Measurements from ENCODE around the gene ECE1.
"Not testable (repeated sequence)": the region's sequence is repeated elsewhere in the genome, so short reads cannot be mapped to it uniquely, and the experiment has no call there.

The ECE1 gene

GRCh38 chr1:21174654-21175323 lies 115.5 kb downstream of the ECE1 start:
- Histone ChIP-seq H3F3A (ENCODE audit: insufficient read depth, low read length) (no peaks in the 10 kb centered on the region), H3K9me2 (ENCODE audit: low read depth, low read length) (no peaks in the 10 kb centered on the region), H3K4me3 (ENCODE audit: low read depth, low read length, poor library complexity, severe bottlenecking) (peak overlapping the region; percentile 96), H3K4me2 (ENCODE audit: low read length) (peak overlapping the region; percentile 95), H3K79me2 (ENCODE audit: insufficient read depth, low read length) (peaks cover 43% of the 10 kb centered on the region), H3K36me3 (ENCODE audit: insufficient read depth, low read length) (peaks cover 8% of the 10 kb centered on the region; the same call in 1 of the 2 replicates), H2AFZ (ENCODE audit: low read length) (no peak overlapping the region), H4K20me1 (ENCODE audit: insufficient read depth, low read length) (no peaks in the 10 kb centered on the region), H3K9ac (ENCODE audit: low read length) (peak overlapping the region; percentile 87), H3K27me3 (ENCODE audit: insufficient read depth, low read length) (no peaks in the 10 kb centered on the region), H3K27ac (ENCODE audit: low read depth, low read length, poor library complexity, severe bottlenecking) (peak overlapping the region; percentile 46), H3K9me3 (ENCODE audit: low read length) (no peaks in the 10 kb centered on the region), H3K4me1 (ENCODE audit: insufficient read depth, low read length, severe bottlenecking) (peaks cover 34% of the 10 kb centered on the region)
- TF ChIP-seq EZH2 (IDR thresholded peaks at IDR 0.05; ENCODE audit: borderline replicate concordance, low read length): no peak

- Histone ChIP-seq H4K20me1 (ENCODE audit: insufficient read depth, low read length) (no peaks in the 10 kb centered on the region), H3K79me2 (ENCODE audit: insufficient read depth, low read length) (peaks cover 48% of the 10 kb centered on the region), H3K27me3 (ENCODE audit: insufficient read depth, low read length) (no peaks in the 10 kb centered on the region), H2AFZ (ENCODE audit: low read length) (no peak overlapping the region), H3F3A (ENCODE audit: insufficient read depth, low read length) (no peaks in the 10 kb centered on the region), H3K9ac (ENCODE audit: low read length) (peak overlapping the region; percentile 87; the same call in 1 of the 2 replicates), H3K9me2 (ENCODE audit: low read depth, low read length) (no peaks in the 10 kb centered on the region), H3K36me3 (ENCODE audit: insufficient read depth, low read length) (peaks cover 12% of the 10 kb centered on the region; the same call in 1 of the 2 replicates), H3K4me2 (ENCODE audit: low read length) (peak overlapping the region; percentile 95), H3K9me3 (ENCODE audit: low read length) (no peaks in the 10 kb centered on the region), H3K4me3 (ENCODE audit: low read depth, low read length, poor library complexity, severe bottlenecking) (peak overlapping the region; percentile 96), H3K4me1 (ENCODE audit: insufficient read depth, low read length, severe bottlenecking) (peaks cover 34% of the 10 kb centered on the region), H3K27ac (ENCODE audit: low read depth, low read length, poor library complexity, severe bottlenecking) (peak overlapping the region; percentile 46)
- TF ChIP-seq EZH2 (IDR thresholded peaks at IDR 0.05; ENCODE audit: borderline replicate concordance, low read length) (no peak), CTCF (IDR thresholded peaks at IDR 0.05; ENCODE audit: low read length) (no peak)
Observed at GRCh38 chr1:21174230-21174629, 116.0 kb downstream of the ECE1 start.

GRCh38 chr1:21173096-21173495 lies 117.2 kb downstream of the ECE1 start:
- H2AFZ ChIP-seq (ENCODE audit: low read length); H3K4me2 ChIP-seq (ENCODE audit: low read length): not testable (repeated sequence)

GRCh38 chr1:21170837-21171236 lies 119.4 kb downstream of the ECE1 start:
- not testable (repeated sequence) for H4K20me1 ChIP-seq (ENCODE audit: insufficient read depth, low read length); H3K27me3 ChIP-seq (ENCODE audit: insufficient read depth, low read length); H3K4me3 ChIP-seq (ENCODE audit: low read depth, low read length, poor library complexity, severe bottlenecking); H3K27ac ChIP-seq (ENCODE audit: low read depth, low read length, poor library complexity, severe bottlenecking); H3K4me2 ChIP-seq (ENCODE audit: low read length); H3F3A ChIP-seq (ENCODE audit: insufficient read depth, low read length); H3K9me3 ChIP-seq (ENCODE audit: low read length); H3K9me2 ChIP-seq (ENCODE audit: low read depth, low read length); H3K9ac ChIP-seq (ENCODE audit: low read length); H2AFZ ChIP-seq (ENCODE audit: low read length)
- Histone ChIP-seq H3K4me1 (ENCODE audit: insufficient read depth, low read length, severe bottlenecking) (peaks cover 29% of the 10 kb centered on the region), H3K36me3 (ENCODE audit: insufficient read depth, low read length) (peaks cover 39% of the 10 kb centered on the region), H3K79me2 (ENCODE audit: insufficient read depth, low read length) (peaks cover 54% of the 10 kb centered on the region)

More at GRCh38 chr1:21173096-21173495, 117.2 kb downstream of the ECE1 start:
- H3K27ac ChIP-seq (ENCODE audit: low read depth, low read length, poor library complexity, severe bottlenecking); H3K4me3 ChIP-seq (ENCODE audit: low read depth, low read length, poor library complexity, severe bottlenecking); H3K9me3 ChIP-seq (ENCODE audit: low read length); H4K20me1 ChIP-seq (ENCODE audit: insufficient read depth, low read length); H3K9ac ChIP-seq (ENCODE audit: low read length); H3F3A ChIP-seq (ENCODE audit: insufficient read depth, low read length); H3K9me2 ChIP-seq (ENCODE audit: low read depth, low read length); H3K27me3 ChIP-seq (ENCODE audit: insufficient read depth, low read length): not testable (repeated sequence)
- H3K36me3 ChIP-seq (ENCODE audit: insufficient read depth, low read length): peaks cover 20% of the 10 kb centered on the region
- peaks cover 34% of the 10 kb centered on the region for H3K4me1 ChIP-seq (ENCODE audit: insufficient read depth, low read length, severe bottlenecking)
- H3K79me2 ChIP-seq (ENCODE audit: insufficient read depth, low read length): peaks cover 53% of the 10 kb centered on the region
